PFSK-1 (cell line): ENCODE results near the gene IQSEC2.

Experiments
- FOXP2 ChIP-seq: optimal IDR thresholded peaks from 2 replicates; pipeline ENCODE3; 2011; ENCODE audit warnings: borderline replicate concordance, control low read depth, inconsistent platforms; ENCODE audit not compliant: insufficient read depth; ENCODE audit errors: extremely low read length, extremely low read depth
- POLR2AphosphoS5 ChIP-seq: IDR thresholded peaks from 2 replicates; pipeline ENCODE4 v1.6.1; 2012; ENCODE audit warnings: low read depth, mild to moderate bottlenecking, control low read depth, low read length, moderate library complexity
- SIN3A ChIP-seq: IDR thresholded peaks from 2 replicates; pipeline ENCODE4 v1.6.1; 2012; ENCODE audit warnings: mild to moderate bottlenecking, low read length, moderate library complexity, borderline replicate concordance; ENCODE audit not compliant: insufficient read depth
- TAF1 ChIP-seq: IDR thresholded peaks from 2 replicates; pipeline ENCODE4 v1.6.1; 2012; ENCODE audit warnings: low read length, control low read depth, borderline replicate concordance; ENCODE audit not compliant: insufficient read depth
- TF ChIP-seq, protein P1 (sequence below), 2 experiments: IDR thresholded peaks; 2 replicates each; pipeline versions ENCODE4 v1.6.1 to v1.8.0; 2011 to 2012; ENCODE audit warnings: low read depth in 2 of 2, low read length in 2 of 2, control low read depth in 1 of 2, inconsistent platforms in 1 of 2, mild to moderate bottlenecking in 1 of 2, moderate library complexity in 1 of 2; ENCODE audit not compliant: insufficient read depth in 1 of 2

IQSEC2 gene

GRCh38 chrX:53321943-53322497, 40.6 kb upstream of the IQSEC2 start:
- no peak for TF ChIP-seq POLR2AphosphoS5
- no peak for TF ChIP-seq SIN3A
- no peak for TF ChIP-seq FOXP2
- TF ChIP-seq, protein P1, sequence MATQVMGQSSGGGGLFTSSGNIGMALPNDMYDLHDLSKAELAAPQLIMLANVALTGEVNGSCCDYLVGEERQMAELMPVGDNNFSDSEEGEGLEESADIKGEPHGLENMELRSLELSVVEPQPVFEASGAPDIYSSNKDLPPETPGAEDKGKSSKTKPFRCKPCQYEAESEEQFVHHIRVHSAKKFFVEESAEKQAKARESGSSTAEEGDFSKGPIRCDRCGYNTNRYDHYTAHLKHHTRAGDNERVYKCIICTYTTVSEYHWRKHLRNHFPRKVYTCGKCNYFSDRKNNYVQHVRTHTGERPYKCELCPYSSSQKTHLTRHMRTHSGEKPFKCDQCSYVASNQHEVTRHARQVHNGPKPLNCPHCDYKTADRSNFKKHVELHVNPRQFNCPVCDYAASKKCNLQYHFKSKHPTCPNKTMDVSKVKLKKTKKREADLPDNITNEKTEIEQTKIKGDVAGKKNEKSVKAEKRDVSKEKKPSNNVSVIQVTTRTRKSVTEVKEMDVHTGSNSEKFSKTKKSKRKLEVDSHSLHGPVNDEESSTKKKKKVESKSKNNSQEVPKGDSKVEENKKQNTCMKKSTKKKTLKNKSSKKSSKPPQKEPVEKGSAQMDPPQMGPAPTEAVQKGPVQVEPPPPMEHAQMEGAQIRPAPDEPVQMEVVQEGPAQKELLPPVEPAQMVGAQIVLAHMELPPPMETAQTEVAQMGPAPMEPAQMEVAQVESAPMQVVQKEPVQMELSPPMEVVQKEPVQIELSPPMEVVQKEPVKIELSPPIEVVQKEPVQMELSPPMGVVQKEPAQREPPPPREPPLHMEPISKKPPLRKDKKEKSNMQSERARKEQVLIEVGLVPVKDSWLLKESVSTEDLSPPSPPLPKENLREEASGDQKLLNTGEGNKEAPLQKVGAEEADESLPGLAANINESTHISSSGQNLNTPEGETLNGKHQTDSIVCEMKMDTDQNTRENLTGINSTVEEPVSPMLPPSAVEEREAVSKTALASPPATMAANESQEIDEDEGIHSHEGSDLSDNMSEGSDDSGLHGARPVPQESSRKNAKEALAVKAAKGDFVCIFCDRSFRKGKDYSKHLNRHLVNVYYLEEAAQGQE (IDR thresholded peaks at IDR 0.05; ENCODE audit: insufficient read depth in 1 of 2, low read depth in 2 of 2, low read length in 2 of 2) = no peak
- TF ChIP-seq TAF1 = no peak

DNA sequence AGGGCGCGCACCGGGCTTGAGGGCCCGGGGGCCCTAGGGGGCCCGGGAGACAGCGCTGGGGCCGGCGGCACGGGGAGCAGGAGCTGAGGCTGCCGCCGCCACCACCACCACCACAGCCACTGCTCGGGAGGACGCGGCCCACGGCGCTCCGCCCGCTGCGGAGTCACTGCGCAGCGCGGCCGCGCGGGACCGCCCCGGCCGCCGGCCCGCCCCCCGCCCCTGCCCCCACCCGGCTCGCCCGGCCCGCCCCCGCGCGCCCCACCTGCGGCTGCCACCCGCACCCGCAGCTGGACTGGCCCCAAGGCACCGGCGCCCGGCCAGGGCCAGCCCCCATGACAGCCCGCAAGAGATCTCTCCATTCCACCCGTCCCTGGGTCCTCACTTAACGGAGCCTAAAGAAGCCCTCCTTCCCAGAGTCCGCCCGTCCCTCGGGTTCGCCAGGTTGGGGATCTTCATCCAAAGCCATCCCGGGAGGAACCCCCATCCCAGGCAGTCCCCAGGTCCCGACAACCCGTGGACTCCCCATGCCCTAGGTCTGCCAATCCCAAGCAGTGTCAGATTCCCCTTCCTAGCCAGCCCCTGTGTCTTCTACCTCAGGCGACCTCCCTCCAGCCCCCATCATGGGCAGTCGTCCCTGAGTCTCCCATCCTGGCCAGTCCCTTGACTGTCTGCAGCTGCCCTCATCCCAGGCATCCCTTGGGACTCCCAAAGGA, 40.0 kb upstream of the IQSEC2 start:
- TF ChIP-seq, protein P1 (IDR thresholded peaks at IDR 0.05; ENCODE audit: insufficient read depth in 1 of 2, low read depth in 2 of 2, low read length in 2 of 2) = no peak
- TF ChIP-seq POLR2AphosphoS5 = no peak

GRCh38 chrX:53320543-53321229, 39.3 kb upstream of the IQSEC2 start:
- TF ChIP-seq, protein P1 (IDR thresholded peaks at IDR 0.05; ENCODE audit: insufficient read depth in 1 of 2, low read depth in 2 of 2, low read length in 2 of 2) = no peak
- TF ChIP-seq POLR2AphosphoS5 = no peak
- no peak for TF ChIP-seq FOXP2
- no peak for TF ChIP-seq TAF1
- no peak for TF ChIP-seq SIN3A

GRCh38 chrX:53319614-53320542, 38.5 kb upstream of the IQSEC2 start:
- TF ChIP-seq SIN3A (no peak), POLR2AphosphoS5 (no peak), TAF1 (no peak), FOXP2 (no peak)
- TF ChIP-seq, protein P1 (IDR thresholded peaks at IDR 0.05; ENCODE audit: insufficient read depth in 1 of 2, low read depth in 2 of 2, low read length in 2 of 2) = no peak
